ENCODE data around the gene LRRC18.

Gene LRRC18

GRCh38 chr10:48939790-48940325 lies at the start of gene LRRC18:
Gene LRRC18 (minus strand): TSS chr10:48939840. CDS start chr10:48914155, 25,685 bp downstream.
- no peak for DNase-seq

GRCh38 chr10:48985621-48986158 lies 46.0 kb upstream of the LRRC18 start:
- no peak for DNase-seq

DNA sequence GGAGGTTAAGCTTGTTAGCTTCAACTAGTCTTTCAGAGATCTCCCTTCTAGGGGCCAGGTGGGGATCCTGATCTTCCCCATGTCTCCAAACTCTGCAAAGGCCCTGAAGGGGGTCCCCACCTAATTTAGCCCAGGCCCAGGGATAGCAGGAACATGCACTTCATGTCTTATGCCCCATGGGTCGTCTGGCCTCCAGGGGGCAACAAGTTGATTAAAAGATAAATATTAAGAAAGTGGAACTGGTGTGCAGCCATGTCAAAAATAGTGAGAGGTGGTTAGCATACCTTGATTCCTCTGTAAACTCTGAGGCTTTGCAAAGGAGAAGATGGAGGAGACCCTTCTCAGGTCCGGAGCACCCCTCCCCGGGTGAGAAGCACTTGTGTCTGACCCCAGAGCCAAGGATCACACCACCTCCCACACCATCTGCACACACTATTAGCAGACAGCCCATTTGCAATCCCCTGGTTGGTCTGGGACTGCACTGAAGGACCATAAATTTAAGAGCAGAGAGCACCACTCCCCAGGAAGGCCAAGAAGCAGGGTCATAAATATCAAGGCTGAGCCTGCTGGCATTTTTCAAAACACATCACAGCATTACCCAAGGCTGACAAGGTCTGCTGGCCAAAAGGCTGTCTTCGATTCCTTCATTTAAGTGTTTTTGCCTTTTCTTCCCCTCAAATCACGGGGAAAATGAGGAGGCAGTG lies 44.2 kb upstream of the LRRC18 start:
- DNase-seq: no peak

GRCh38 chr10:48982584-48982983 lies 42.9 kb upstream of the LRRC18 start:
- no peak for DNase-seq

DNA sequence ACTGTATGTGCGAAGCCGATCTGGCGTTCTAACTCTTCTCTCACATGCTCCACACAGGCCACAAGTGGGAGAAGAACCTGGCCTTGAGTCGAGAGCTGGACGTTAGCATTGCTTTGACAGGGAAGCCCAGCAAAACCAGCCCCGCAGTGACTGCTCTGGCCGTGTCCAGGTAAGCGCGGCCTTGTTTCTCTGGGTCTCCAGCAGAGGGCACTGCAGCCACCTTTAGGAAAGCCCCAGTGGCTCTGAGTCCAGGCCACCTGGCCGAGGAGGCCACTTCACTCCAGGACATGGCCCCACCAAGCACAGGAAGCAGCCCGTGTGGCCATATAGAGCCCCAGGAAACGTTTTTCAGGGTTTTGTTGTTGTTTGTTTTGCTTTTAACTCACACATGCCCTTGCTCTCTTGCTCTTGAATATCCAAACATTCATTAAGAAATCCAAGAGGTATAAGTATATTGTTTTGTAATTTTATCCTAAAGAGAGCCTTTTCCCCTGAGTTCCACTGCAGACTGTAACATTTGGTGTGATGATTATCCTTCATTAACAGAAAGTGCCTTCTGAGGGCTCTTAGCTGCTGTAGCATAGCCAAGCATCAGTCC lies 41.8 kb upstream of the LRRC18 start:
- no peak for DNase-seq

DNA sequence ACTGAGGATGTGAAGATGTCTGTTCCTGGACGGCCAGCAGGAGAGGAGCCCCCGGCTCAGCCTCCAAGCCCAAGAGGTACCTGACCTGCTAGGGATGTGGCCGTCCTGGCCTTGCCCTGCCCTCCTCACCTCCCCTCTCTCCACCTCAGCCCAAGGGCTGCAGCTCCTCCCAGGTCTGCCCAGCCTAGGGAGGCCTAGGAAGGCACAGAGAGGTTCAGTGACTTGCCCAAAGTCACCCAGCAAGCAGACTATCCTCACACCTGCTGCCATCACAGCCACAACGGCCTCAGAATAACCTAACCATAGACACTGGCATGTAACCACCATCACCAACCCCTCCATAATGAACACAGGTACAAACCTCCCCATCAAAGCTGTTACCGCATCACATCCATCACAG lies 38.7 kb upstream of the LRRC18 start:
- DNase-seq: no peak

- DNase-seq: no peak
Measured at GRCh38 chr10:48976196-48976595, 36.6 kb upstream of the LRRC18 start.

GRCh38 chr10:48974510-48975156 lies 35.0 kb upstream of the LRRC18 start:
- DNase-seq: no peak

GRCh38 chr10:48973065-48973464 lies 33.4 kb upstream of the LRRC18 start:
- no peak for DNase-seq

GRCh38 chr10:48970654-48971053 lies 31.0 kb upstream of the LRRC18 start:
- DNase-seq: no peak

DNA sequence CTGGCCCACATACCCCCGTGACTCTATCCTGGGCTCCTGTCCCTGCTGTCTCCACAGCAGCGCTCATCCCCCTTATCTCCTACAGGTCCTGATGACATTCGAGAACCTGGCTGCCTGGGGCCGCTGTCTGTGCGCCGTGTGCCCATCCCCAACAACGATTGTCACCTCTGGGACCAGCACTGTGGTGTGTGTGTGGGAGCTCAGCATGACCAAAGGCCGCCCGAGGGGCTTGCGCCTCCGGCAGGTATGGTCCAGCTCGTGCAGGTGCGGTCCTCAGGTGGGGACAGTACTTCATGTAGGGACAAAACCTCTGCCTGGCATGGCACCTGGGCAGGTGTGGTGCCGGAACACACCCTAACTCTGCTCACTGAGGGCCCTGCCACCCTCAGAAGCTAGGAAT lies 30.4 kb upstream of the LRRC18 start:
- DNase-seq: no peak

GRCh38 chr10:48968036-48968435 lies 28.4 kb upstream of the LRRC18 start:
- DNase-seq: no peak

DNA sequence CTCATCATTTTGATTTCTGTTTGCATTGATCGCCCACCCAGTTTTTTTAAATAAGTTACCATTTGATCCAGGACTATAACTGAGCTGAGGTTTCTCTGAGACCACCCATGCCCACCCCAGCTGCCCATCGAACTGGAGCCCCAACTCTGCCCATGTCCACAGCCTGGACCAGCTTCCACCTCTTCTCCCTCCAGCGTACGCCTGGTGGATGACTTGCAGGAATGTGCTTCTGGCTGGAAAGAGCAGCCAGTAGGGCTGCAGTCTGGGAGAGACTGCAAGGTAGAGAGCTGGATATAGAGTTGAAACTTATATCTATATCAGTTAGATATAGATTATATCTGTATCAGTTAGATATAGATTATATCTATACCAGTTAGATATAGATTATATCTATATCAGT lies 25.8 kb upstream of the LRRC18 start:
- DNase-seq: no peak

- DNase-seq: no peak
Measured at GRCh38 chr10:48964038-48964437, 24.4 kb upstream of the LRRC18 start.

DNA sequence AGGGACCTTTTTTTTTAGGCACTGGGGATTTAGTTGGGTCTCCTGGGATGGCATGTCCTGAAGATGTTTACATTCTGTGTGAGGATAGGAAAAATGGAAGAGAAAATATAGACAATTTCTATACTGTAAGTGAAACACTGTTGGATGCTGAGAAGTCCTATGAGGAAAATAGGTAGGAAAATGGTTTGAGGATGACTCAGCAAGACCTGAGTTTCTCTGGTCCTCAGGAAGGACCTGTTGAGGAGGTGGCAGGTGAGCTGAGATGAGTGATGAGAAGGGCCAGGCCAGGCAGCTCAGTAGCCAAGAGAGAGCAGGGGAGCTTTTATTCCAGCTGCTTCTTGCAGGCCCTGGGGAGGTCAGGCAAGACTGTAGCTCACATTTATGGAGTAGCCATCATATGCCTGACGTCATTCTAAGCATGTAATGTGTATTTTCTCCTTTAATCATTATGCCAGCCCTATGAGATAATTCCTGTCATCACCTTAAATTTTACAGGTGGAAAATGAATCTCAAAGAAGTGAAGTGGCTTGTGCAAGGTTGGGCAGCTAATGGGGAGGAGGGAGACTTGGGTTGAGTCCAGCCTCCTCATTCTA lies 19.1 kb upstream of the LRRC18 start:
- no peak for DNase-seq

GRCh38 chr10:48957361-48958151 lies 17.9 kb upstream of the LRRC18 start:
- no peak for DNase-seq

DNA sequence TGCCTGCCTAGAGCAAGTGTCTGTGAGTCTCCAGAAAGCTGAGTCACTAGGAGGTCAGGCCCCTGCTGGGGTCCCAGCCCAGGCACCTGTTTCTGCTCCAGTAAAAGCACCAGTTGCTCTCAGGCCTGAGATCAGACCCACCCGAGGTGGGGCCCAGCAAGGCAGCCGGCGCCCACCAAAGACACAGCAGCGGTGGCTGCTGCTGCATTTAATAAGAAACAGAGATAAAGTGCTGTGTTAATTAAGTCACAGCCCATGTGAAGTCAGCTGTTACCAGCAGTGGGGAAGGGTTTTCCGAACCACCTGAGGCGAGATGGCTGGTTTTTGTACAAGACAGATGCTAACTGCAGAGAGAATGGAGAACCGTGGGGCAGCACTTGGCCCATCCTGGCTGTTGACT lies 12.1 kb upstream of the LRRC18 start:
- DNase-seq: no peak

- no peak for DNase-seq
Measured at GRCh38 chr10:48948470-48949037, 8.9 kb upstream of the LRRC18 start.

DNA sequence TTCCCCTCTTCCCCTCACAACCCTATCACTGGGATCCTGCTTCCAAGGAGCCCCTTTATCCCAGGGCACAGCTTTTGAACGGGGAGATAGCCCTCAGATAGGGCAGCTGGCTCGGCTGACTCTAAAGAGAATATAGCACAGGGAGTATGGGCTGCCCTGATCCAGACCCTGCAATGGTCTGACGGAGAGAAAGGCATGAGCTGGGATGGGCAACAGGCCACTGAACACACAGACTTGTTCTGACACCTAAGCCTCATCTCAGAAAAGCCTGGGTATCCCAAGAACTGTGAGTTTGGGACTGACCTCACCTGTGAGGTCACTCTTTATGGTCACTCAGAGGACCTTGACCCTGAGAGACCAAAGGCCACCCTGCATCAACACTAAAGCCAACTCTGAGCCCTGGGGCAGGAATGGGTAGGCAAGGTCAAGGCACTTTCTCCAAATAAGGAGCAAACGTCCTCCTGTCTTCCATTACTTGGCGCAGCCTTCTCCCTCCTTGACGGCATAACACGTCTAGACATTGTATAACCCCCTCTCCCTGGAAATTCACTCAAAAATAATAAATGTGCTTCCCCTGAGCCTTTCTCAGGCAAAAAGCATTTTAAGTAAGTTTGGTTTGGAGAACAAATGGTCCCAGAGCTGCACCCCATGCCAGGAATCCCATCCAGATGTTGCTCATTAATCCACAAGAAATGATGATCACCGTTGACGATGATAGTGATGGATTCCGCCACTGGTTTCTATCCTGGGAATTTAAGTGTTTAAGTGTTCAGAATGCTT lies 8.2 kb upstream of the LRRC18 start:
- no peak for DNase-seq

DNA sequence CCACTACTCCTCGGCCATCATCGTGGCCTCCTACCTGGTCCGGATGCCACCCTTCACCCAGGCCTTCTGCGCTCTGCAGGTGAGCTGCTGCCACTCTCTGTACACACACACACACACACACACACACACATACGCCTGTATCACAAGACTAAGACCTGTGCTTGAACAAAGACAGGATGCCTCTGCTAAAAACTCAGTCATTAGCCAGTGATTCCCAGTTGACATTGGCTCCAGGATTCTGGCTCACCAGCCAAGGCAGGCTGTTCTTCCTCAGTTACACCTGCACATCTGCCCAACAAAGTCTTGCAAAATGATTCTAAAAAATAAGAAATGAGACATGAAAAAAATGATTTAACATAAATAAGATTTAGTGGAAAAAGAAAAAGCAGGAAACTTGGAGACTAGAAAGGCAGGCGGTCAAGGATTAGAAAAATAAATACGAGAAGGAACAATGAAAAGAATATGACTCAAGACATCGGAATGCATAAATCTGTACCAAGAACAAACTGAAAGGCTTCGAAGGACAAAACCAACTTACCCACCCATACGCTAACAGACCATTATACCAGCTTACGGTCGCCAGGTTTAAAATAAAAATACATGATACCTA lies 7.4 kb upstream of the LRRC18 start:
- DNase-seq: no peak

DNA sequence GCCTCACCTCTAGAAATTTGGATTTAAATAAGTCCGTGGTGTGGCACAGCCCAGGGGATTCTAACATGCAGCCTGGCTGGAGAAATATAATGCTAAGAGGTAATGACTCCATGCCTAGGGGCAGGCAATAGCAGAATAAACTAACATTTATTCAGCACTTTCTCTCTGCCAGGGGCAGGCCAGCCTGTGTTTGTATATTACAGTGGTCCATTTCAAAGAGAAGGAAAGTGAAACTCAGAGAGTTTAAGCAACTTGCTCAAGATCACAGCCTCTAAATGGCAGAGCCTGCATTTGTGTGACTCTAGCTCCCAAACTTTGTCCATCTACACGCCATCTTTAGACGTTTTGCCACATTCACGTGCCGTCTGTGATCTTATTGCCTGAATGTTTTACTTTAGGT lies 6.7 kb upstream of the LRRC18 start:
- DNase-seq: no peak

Data from activated naive CD4-positive, alpha-beta T cell treated with anti-CD3 and anti-CD28 coated beads, Interleukin-2, amount 50 U/mL, for 16 hours (primary cell).